Peyer's patch (tissue), 4 donors: ENCODE results near the gene MREG.

Experiments
- CTCF ChIP-seq, 6 experiments: fragments of 450-650 bp in 4 of 6; fragments of 200-600 bp in 2 of 6; sonication (generic) in 1 of 6; IDR thresholded peaks; one replicate each; pipeline ENCODE4 v1.5.1; 2017 to 2019; ENCODE audit warnings: antibody characterized with exemption in 6 of 6, mild to moderate bottlenecking in 3 of 6, moderate library complexity in 1 of 6
- POLR2A ChIP-seq, 2 donors: fragments of 450-650 bp; IDR thresholded peaks; one replicate each; pipeline ENCODE4 v1.5.1; 2017; ENCODE audit warnings: antibody characterized with exemption in 2 of 2, mild to moderate bottlenecking in 2 of 2, moderate library complexity in 2 of 2

GRCh38 chr2:216044883-216045486 lies 31.6 kb upstream of the MREG start:
- no peak for TF ChIP-seq CTCF (IDR thresholded peaks at IDR 0.05)
- no peak for TF ChIP-seq POLR2A (IDR thresholded peaks at IDR 0.05)
